Tibial nerve (tissue), 4 donors: Measurements from ENCODE around the gene MAN1B1.

Experiments
- CTCF ChIP-seq, 5 experiments: fragments of 200-600 bp in 3 of 5; fragments of 450-650 bp in 2 of 5; sonication (generic) in 3 of 5; IDR thresholded peaks; one replicate each; pipeline ENCODE4 v1.5.1; 2016 to 2019; ENCODE audit warnings: antibody characterized with exemption in 5 of 5, mild to moderate bottlenecking in 3 of 5, moderate library complexity in 2 of 5
- EP300 ChIP-seq, 2 donors: sonication (generic); formaldehyde crosslinking; IDR thresholded peaks; one replicate each; pipeline ENCODE4 v1.6.1; 2017; ENCODE audit warnings: antibody characterized with exemption in 2 of 2, mild to moderate bottlenecking in 1 of 2
- POLR2A ChIP-seq, 2 donors: fragments of 450-650 bp; IDR thresholded peaks; one replicate each; pipeline ENCODE4 v1.6.1; 2017; ENCODE audit warnings: antibody characterized with exemption in 2 of 2, mild to moderate bottlenecking in 2 of 2, moderate library complexity in 2 of 2

GRCh38 chr9:137062384-137062783, 24.4 kb upstream of the MAN1B1 start:
- TF ChIP-seq CTCF (IDR thresholded peaks at IDR 0.05) (no peak), POLR2A (IDR thresholded peaks at IDR 0.05) (no peak), EP300 (IDR thresholded peaks at IDR 0.05) (no peak)
